Progenitor cell of endocrine pancreas (in vitro differentiated cells): Measurements from ENCODE around the gene BEST2. TPM values are rescaled to one million over a fixed set of nuclear protein-coding genes. Genes with fewer than 3 reads are reported as not detected.

Experiments used
- DNase-seq: peaks from one replicate; pipeline ENCODE4 v3.0.0; 2021; ENCODE audit warnings: low spot score; ENCODE audit not compliant: unreplicated experiment
- H3K27ac Mint-ChIP-seq: 2 replicates; pipeline ENCODE4 v1.8.0; 2021; ENCODE audit warnings: mild to moderate bottlenecking, moderate library complexity, mixed read lengths
- H3K27me3 Mint-ChIP-seq: 2 replicates; pipeline ENCODE4 v1.8.0; 2021; ENCODE audit warnings: mixed read lengths
- H3K36me3 Mint-ChIP-seq: 2 replicates; pipeline ENCODE4 v1.8.0; 2022; ENCODE audit warnings: mixed read lengths; ENCODE audit not compliant: insufficient read depth
- H3K4me1 Mint-ChIP-seq: 2 replicates; pipeline ENCODE4 v1.8.0; 2021; ENCODE audit warnings: low read depth, mixed read lengths
- H3K4me3 Mint-ChIP-seq: 2 replicates; pipeline ENCODE4 v1.8.0; 2021; ENCODE audit warnings: low read depth, mild to moderate bottlenecking, moderate library complexity, mixed read lengths
- H3K9me3 Mint-ChIP-seq: 2 replicates; pipeline ENCODE4 v1.8.0; 2021; ENCODE audit warnings: low read depth, mixed read lengths
- total RNA-seq: library from RNA; stranded (reverse); gene quantifications from 2 replicates; pipeline ENCODE4 v1.2.1, GENCODE V29; 2021
- TF ChIP-seq, protein P1 (sequence below): fragments of 200-600 bp; sonication (generic); IDR thresholded peaks from one replicate; pipeline ENCODE4 v1.5.0; 2021; ENCODE audit warnings: antibody characterized with exemption, mild to moderate bottlenecking; ENCODE audit not compliant: unreplicated experiment

Gene BEST2
- total RNA-seq, 1 donor from 2014 or later: not detected

DNA sequence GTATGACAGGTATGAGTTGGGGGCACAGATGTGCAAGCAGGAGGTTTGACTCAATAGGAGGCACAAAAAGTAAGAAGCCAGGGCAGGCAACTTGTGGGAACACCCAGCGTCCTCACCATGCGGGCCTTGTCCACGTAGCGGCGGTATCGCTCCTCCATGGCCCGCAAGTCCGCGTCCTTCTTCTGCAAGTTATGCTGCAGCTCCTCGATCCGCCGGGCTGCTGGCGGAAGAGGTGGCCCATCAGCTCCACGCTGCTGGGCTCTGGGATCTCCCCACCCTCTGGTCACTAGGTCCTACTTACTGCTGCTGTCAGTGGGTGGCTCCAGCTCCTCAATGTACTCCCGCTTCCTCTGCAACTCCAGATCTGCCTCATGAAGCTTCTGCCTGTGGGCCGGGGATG lies 13.1 kb downstream of the BEST2 start:
- no peak overlapping the region for H3K4me3 Mint-ChIP-seq
- H3K27ac Mint-ChIP-seq: no peak overlapping the region
- DNase-seq: no peak
- no peaks in the 10 kb centered on the region for H3K9me3 Mint-ChIP-seq
- H3K27me3 Mint-ChIP-seq: no peaks in the 10 kb centered on the region
- TF ChIP-seq, protein P1, sequence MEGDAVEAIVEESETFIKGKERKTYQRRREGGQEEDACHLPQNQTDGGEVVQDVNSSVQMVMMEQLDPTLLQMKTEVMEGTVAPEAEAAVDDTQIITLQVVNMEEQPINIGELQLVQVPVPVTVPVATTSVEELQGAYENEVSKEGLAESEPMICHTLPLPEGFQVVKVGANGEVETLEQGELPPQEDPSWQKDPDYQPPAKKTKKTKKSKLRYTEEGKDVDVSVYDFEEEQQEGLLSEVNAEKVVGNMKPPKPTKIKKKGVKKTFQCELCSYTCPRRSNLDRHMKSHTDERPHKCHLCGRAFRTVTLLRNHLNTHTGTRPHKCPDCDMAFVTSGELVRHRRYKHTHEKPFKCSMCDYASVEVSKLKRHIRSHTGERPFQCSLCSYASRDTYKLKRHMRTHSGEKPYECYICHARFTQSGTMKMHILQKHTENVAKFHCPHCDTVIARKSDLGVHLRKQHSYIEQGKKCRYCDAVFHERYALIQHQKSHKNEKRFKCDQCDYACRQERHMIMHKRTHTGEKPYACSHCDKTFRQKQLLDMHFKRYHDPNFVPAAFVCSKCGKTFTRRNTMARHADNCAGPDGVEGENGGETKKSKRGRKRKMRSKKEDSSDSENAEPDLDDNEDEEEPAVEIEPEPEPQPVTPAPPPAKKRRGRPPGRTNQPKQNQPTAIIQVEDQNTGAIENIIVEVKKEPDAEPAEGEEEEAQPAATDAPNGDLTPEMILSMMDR: no peak
- H3K36me3 Mint-ChIP-seq: peaks cover 21% of the 10 kb centered on the region
- peaks cover 2% of the 10 kb centered on the region for H3K4me1 Mint-ChIP-seq

- peaks cover 18% of the 10 kb centered on the region for H3K36me3 Mint-ChIP-seq
- TF ChIP-seq, protein P1: peak; percentile 72
- H3K27me3 Mint-ChIP-seq: no peaks in the 10 kb centered on the region
- no peaks in the 10 kb centered on the region for H3K9me3 Mint-ChIP-seq
- peaks cover 2% of the 10 kb centered on the region for H3K4me1 Mint-ChIP-seq
- peak overlapping the region; percentile 55 for H3K4me3 Mint-ChIP-seq
- DNase-seq: peak; percentile 70
- H3K27ac Mint-ChIP-seq: no peak overlapping the region
These were observed 14.5 kb downstream of the BEST2 start for GRCh38 chr19:12766051-12766521.

DNA sequence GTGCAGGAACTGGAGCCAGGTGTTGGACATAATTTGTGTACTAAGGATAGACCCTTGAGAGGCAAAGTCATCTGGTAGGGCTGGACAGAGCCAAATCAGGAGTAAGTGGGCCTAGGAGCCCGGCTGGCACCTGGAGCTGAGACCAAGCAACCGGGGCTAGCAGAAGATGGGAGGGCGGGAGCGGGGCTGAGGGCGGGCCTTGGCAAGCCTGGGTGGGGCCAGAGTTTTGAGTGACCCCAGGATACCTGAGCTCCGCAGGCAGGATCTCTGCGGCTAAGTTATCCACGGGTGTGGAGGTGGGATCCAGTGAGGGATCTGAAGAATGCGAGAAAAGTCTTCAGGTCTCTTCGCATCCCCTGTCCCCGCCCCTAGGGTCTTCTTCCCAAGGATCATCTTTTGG lies 15.6 kb downstream of the BEST2 start:
- Mint-ChIP-seq H3K4me3 (no peak overlapping the region), H3K4me1 (peaks cover 2% of the 10 kb centered on the region), H3K9me3 (no peaks in the 10 kb centered on the region), H3K27ac (no peak overlapping the region), H3K36me3 (peaks cover 18% of the 10 kb centered on the region), H3K27me3 (no peaks in the 10 kb centered on the region)
- DNase-seq: no peak
- TF ChIP-seq, protein P1: no peak

- no peak overlapping the region for H3K4me3 Mint-ChIP-seq
- H3K9me3 Mint-ChIP-seq: no peaks in the 10 kb centered on the region
- H3K27me3 Mint-ChIP-seq: no peaks in the 10 kb centered on the region
These were observed 16.1 kb downstream of the BEST2 start for GRCh38 chr19:12767666-12768065.

DNA sequence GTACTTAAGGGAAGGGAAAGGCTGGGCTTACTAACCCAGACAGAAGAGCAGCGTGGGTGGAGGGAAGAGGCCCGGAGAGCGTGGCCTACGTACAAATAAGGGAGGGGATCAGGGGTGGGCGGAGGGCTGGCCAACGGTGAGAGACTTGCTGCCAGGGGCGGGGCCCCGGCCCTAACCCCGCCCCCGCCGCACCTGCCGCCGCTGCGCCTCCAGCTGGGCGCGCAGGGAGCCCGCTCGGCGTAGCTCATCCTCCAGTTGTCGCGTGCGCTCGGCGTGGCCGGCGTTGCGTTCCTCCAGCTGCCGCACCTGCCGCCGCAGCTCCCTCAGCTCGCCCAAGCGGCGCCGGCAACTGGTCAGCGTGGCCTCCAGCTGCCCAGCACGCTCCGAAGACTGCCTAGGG lies 18.1 kb downstream of the BEST2 start:
- Mint-ChIP-seq H3K36me3 (peaks cover 18% of the 10 kb centered on the region), H3K4me1 (peaks cover 6% of the 10 kb centered on the region), H3K27me3 (no peaks in the 10 kb centered on the region), H3K27ac (no peak overlapping the region), H3K4me3 (no peak overlapping the region), H3K9me3 (no peaks in the 10 kb centered on the region)
- TF ChIP-seq, protein P1: peak; percentile 17
- no peak for DNase-seq

More at GRCh38 chr19:12767666-12768065, 16.1 kb downstream of the BEST2 start:
- TF ChIP-seq, protein P1: no peak
- H3K4me1 Mint-ChIP-seq: peaks cover 2% of the 10 kb centered on the region
- H3K27ac Mint-ChIP-seq: no peak overlapping the region
- no peak for DNase-seq
- peaks cover 18% of the 10 kb centered on the region for H3K36me3 Mint-ChIP-seq
